ENCODE measurements around the gene ERI3. TPM values are rescaled to one million over a fixed set of nuclear protein-coding genes. Genes with fewer than 3 reads are reported as not detected.

ERI3 gene
- polyA plus RNA-seq, 1 donor = 45.7 TPM

DNA sequence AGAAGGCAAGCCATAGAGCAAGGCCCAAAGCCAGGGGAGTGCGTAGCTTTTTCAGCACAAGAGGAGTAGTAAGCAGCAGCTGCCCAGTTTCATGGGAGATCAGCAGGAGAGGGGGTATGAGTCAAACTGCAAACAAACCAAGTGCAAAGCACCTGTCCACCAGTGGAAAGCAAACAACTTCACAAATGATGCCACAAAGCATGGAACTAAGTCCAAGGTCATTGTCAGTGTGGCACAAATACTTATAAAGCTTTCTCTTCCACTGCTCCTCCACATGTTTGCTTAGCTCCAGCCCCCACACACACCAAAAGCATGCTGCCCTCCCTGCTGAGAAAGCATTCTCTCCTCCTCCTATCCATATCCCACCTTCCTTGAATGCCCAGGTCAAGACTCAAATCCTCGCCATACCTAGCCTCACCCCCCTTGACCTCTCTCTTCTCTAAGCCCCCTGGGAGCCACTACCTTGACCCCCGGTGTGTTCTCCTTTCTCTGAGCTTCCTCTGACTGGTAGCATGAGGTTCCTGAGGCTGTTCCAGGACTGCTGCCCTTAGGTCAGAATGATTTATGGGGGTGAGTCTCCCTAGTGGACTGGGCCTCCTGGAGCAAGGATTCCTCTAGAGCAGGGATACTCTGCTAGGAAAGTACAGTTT lies 71.4 kb downstream of the ERI3 start:
- DNase-seq (ENCODE audit: low read depth) = no peak

DNA sequence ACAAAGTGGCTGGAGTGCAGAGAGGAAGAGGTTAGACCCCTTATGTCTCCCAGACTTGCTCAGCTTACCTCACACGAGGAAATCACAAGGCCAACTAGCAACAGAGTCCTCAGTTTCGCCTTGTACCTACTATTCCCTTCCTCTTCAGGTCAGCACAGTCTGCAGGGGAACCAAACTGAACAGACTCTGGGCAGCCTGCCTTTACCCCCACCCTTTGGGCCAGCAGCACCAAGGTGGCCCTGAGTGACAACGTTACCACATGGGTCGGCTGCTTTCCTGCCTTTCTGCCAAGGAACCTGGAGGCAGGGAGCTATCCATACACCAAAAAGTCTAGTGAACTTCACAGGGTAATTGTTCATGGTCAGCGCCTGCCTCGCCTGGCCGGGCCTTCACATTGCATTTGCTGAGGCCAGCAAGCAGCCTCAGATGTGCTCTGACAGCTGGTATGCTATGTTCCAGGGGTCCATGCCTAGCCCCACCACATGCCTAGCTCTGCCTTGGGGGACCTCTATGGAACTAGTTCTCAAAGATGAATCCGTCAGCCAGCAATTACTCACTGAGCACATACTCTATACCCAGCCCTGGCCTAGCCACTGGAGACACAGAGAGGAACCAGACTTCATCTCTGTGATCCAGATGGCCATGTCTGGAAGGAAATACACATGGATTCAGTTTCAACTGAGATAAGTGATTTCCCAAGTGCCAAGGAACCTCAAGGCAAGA lies 72.2 kb downstream of the ERI3 start:
- DNase-seq (ENCODE audit: low read depth) = no peak

DNA sequence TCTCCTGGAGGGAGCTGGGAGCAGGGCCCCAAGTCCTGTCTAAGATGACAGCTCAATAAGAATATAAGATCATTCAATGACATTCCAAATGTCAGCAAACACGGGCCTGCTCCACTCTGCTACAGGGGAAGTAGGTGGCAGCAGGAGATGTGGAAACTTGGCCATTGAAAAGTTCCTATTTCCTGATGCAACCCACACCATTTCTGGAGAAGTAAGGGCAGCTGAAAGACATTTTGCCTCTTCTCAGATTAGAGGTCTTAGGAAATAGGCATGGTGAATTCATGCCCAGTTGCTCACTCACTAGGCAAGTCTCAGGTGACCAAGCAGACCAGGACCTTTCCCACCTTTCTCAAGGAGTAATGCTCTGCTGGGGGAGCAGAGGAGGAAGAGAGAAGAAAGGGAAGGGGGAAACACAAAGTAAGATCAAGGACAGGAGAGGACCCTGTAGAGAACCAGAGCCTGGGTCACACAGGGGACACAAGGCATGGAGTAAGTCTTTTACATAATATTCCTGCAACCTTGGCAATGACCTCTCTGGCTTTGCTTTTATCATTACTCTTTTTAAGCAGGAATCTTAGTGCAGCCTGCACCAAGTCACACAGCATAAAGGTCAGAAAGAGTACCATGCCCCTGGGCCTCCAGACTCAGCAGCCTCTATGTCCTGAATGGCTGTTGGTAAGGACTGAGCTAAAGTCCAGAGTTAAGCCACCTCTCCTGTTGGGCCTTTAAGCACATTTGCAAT lies 72.9 kb downstream of the ERI3 start:
- no peak for DNase-seq (ENCODE audit: low read depth)

DNA sequence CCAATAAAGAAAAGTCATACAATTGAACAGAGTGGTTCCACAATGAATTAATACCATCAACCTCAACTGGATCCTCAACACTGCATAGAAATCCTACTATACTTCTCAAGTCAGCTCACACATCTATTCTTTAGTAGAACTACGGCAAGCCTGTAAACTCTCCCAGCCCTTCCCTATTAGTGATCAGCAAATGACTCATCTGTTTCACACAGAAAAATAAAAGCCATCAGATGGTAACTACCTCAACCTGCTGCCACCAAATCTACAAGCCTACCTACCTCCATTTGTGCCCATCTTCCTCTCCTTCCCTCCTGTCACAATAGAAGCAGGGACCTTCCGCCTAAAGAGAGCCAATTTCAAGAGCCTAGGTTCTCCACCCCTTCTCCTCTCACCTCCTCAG lies 78.2 kb downstream of the ERI3 start:
- DNase-seq (ENCODE audit: low read depth) = no peak

- no peak for DNase-seq (ENCODE audit: low read depth)
Observed at GRCh38 chr1:44275991-44276405, 79.1 kb downstream of the ERI3 start.

GRCh38 chr1:44275296-44275962 lies 79.6 kb downstream of the ERI3 start:
- no peak for DNase-seq (ENCODE audit: low read depth)

GRCh38 chr1:44273560-44274350 lies 81.3 kb downstream of the ERI3 start:
- no peak for DNase-seq (ENCODE audit: low read depth)

DNA sequence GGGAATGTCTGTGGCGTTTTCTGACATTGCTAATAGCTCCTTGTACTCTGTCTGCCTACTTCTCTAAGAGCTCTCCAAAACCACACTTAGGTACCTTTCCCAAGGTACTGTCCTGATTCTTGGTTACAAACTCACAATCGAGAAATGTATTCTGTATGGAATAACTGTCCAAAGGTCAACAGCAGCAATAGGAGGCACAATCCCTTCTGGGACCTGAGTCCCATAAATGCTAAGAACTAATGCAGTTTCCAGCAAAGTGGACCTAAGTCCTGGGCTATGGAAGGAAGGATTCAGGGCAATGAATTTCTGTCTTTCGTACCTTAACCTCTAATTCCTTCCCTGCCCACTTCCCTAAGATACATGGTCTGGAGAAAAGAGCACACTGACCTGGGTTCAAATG lies 82.1 kb downstream of the ERI3 start:
- DNase-seq (ENCODE audit: low read depth) = no peak

DNA sequence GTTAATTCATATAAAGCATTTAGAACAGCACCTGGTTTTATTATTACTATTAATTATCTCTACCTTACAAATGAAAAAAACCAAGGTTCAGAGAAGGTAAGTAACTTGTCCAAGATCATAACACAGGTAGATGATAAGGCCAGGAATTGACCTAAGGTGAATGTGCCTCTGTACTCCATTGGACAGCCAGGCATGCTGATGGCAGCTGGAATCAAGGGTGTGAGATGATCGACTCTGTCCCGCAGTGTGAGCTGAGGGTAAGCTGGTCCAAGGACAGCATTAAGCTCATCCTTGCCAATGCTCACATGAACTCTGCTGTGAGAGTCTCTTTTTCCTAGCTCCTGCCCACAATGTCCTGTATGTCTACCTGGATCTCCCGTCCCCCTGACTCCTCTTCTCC lies 83.4 kb downstream of the ERI3 start:
- no peak for DNase-seq (ENCODE audit: low read depth)

- no peak for DNase-seq (ENCODE audit: low read depth)
Observed at GRCh38 chr1:44270686-44271628, 84.1 kb downstream of the ERI3 start.

DNA sequence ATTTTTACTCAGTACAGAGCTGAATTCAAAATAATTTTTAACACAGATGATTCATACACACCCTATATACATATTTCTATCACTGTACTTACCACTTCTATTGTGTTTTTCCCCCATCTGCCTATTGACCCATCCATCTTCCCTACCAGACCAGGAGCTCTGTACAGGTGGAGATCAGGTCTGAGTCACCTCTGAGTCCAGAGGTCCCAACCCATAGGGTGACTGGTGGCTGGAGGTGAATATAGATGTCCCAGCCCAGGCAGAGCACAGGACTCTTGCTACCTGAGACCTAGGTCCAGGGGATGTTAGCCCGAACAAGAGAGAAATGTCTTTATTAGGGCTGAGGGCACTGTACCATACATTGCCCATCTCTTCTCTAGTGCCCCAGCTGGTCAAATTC lies 87.0 kb downstream of the ERI3 start:
- no peak for DNase-seq (ENCODE audit: low read depth)

GRCh38 chr1:44267438-44267837 lies 87.6 kb downstream of the ERI3 start:
- DNase-seq (ENCODE audit: low read depth) = no peak

- DNase-seq (ENCODE audit: low read depth) = no peak
Observed at GRCh38 chr1:44266400-44267344, 88.4 kb downstream of the ERI3 start.

DNA sequence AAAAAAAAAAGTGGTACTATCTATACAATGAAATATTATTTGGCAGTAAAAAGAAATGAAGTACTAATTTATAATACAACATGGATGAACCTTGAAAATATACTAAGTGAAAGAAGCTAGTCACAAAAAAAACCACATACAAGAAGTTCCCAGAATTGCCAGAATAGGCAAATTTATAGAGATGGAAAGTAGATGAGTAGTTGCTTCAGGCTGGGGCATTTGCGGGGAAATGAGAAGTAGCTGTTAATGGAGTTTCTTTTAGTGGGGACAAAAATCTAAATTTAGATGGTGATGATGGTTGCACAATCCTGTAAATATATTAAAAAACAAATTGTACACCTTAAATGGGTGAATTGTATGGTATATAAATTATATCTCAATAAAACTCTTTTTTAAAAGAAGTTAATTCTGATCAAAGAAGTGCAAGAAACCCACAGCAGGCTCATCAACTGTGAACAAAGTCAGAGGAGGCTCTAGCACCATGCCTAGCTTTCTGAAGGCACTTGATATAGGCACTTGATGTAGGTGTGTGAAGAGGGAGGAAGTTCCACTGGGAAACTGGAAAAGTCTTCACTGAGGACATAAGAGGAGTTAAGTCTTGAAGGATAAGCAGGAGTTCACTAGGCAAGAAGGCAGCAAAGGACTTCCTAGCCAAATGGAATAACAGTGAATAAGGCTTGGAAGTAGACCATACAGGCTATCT lies 89.2 kb downstream of the ERI3 start:
- DNase-seq (ENCODE audit: low read depth) = no peak

DNA sequence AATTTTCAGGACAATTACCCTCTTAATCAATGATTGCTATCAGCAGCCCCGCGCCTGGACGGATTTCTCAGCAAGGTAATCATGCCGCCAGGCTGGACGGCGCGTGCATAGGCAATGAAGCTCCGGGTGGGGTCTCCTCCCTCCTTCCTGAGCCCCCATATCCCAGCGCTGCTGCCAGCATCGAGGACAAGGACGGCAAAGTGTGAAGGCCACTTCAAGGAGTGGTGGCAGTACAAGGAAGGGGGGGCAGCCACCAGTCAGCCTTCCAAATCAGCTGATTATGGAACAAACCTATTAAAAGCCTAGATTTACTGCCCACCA lies 90.6 kb downstream of the ERI3 start:
- DNase-seq (ENCODE audit: low read depth) = no peak

DNA sequence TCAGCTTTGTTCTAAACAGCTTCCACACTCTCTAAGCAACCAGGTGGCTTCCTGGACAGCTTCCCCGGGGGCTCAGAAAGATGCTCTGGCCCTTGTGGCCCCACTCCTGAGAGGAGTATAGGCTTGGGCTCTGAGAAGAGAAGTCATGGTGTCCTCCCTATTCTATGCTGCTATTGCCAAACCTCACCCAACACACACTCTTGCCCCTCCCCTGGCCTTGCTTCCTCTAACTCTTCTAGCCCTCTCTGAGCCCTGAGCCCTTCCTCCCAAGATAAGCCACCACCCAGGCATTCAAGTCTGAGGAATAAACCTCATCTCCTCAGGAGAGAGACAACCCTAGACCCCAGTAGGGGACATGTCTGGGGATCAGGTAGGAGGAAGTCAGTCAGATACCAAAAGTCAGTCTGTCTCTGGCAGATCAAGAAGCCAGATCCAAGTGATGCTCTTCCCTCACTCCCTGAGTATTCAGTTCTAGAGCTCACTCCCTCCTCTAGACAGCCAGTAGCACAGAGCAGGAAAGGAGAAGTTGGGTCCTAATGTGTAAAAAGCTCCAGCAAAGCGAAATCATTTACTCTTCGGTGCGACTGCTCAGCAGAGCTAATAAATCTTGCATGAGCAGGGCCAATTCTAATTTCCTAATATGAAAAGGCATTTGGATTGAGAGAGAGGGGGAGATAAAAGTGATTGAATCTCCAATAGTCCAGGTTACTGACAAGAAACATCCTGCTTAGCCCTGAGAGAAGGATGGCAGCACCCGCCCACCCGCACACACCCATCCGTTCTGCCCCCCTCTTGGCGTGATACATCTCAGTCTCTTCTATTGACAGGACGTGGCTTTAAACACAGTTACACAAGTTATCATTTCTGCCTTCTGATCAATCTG lies 91.2 kb downstream of the ERI3 start:
- no peak for DNase-seq (ENCODE audit: low read depth)

DNA sequence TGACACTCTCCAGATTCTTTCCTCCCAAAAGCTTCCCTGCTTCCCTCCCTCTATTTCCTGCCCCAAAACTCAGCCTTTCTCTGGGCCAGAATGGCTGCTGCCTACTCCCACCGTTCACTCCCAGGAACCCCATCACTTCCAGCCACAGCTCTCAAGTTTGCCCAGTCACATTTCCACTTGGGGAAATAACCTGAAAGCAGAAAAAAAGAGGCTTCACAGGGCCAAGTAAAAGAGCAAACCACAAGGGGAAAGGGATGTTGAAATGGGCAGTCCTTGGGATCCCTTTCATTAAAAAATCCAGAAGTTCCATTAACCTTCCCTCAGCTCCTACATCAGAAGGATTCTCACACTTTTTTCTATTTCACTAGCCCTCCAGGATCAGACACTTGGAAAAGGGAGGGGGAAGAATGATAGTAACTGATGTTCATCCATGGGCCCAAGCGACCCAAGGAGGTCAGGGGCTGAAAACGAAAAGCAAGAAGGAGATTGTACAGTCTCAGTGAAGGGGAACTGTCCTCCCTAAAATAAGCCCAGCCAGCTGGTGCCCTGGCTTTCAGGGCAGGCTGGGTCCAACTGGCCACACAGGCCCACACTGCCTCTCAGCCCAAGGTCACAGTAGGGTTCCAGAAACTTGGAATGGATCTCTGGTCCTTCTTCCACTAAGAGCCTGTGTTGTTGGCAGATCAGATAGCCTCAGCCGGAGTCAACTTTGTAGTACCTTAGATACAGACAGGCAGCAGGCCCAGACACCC lies 92.1 kb downstream of the ERI3 start:
- DNase-seq (ENCODE audit: low read depth) = no peak

Measured in forelimb muscle (tissue), 1 donor.